ENCODE data around the gene UBAP2.
A peak's percentile ranks its signal among the peaks of the same experiment; 100 is the strongest.

Gene UBAP2, protein sequence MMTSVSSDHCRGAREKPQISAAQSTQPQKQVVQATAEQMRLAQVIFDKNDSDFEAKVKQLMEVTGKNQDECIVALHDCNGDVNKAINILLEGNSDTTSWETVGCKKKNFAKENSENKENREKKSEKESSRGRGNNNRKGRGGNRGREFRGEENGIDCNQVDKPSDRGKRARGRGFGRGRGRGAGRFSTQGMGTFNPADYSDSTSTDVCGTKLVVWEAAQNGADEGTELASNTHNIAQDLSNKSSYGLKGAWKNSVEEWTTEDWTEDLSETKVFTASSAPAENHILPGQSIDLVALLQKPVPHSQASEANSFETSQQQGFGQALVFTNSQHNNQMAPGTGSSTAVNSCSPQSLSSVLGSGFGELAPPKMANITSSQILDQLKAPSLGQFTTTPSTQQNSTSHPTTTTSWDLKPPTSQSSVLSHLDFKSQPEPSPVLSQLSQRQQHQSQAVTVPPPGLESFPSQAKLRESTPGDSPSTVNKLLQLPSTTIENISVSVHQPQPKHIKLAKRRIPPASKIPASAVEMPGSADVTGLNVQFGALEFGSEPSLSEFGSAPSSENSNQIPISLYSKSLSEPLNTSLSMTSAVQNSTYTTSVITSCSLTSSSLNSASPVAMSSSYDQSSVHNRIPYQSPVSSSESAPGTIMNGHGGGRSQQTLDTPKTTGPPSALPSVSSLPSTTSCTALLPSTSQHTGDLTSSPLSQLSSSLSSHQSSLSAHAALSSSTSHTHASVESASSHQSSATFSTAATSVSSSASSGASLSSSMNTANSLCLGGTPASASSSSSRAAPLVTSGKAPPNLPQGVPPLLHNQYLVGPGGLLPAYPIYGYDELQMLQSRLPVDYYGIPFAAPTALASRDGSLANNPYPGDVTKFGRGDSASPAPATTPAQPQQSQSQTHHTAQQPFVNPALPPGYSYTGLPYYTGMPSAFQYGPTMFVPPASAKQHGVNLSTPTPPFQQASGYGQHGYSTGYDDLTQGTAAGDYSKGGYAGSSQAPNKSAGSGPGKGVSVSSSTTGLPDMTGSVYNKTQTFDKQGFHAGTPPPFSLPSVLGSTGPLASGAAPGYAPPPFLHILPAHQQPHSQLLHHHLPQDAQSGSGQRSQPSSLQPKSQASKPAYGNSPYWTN

DNA sequence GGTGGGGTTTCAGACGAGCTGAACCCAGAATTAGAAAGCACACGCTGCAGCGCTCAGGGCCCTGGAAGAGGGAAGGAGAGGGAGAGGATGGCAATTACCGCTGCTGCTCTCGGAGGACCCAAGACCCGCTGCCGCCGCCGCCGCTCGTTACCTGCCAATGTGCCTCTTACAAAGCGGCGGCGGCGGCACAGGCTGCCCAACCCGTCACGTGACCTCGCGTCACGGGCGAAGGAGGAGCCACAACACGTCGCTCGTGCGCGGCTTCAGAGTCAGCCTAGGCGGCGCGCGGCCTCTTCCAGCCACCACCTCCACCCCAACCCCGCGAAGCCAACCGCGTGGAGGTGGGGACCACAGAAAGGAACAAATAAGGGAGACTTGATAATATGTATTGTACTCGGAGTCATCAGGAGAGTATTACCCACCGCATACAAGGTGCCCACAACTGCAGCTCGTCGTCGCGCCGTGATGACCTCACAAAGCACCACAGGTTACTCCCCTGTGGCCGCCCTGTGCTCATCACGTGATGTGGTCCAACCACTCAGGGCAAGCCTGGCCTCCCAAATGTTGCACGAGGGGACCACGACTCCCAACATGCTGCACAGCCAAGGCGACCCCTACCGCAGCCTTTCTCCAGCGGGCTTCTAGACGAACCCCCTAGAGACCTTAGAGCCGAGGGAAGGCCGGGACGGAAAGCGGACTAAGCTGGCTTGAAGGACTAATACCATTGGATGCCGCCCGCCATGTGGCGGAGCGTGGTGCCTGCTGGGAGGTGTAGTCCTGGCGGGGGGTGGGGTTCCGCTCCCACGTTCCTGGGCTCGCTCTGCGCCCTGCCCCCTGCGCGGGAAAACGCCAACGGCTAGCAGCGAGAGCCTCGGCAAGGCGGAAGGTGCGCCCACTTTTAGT is at the start of gene UBAP2:
TSS of gene UBAP2 (minus strand) at position 161 of the 903 bp plus-strand sequence. CDS start 31,739 bp downstream, outside the sequence.
- TF ChIP-seq JUND (IDR thresholded peaks at IDR 0.05; ENCODE audit: low read depth): no peak
- peak; percentile 83 to 96 for DNase-seq (ENCODE audit: low read depth in 1 of 2, low spot score in 1 of 2)
- in situ Hi-C loops (cut with HindIII; ENCODE audit: low pct_unique_long_range_greater_than_20kb, low sequenced_read_pairs): no loop called here

DNA sequence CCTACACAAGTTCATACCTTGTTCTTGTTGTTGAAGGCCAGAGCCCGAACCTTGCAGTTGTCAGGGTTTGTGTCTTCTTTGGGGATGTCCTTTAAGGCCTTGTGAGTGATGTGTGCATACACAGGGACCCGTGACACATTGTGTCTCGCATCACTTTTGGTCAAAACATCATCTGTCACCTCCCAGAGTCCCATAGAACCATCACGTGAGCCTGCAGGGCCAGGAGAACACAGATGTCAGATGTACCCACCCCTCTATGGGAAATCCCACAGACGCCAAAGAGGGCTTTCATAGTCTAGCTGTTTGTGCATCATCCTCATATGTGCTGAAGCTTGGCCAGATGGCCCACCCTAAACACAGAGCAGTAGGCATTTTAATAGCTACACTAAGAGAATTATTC is 49.6 kb upstream of the UBAP2 start:
- no peak for DNase-seq (ENCODE audit: low read depth in 1 of 2, low spot score in 1 of 2)
- in situ Hi-C loops (cut with HindIII; ENCODE audit: low pct_unique_long_range_greater_than_20kb, low sequenced_read_pairs): no loop called here
- no peak for TF ChIP-seq JUND (IDR thresholded peaks at IDR 0.05; ENCODE audit: low read depth)

DNA sequence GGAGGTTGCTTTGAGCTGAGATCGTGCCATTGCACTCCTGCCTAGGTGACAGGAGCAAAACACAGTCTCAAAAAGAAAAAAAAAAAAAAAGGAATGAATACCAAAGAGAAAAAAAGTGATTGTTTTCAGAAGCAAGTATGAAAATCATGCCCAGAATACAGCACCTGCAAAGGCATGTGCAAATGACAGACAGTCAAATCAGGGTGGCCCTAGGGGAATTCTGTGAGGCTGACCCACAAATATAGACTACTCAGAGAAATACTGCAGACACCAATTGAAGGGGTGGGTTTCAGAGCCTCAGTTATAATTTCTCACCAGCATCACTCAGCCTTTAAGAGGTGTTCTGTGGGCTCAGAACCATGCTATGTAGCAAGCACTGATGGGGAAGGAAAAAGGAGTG is 49.2 kb upstream of the UBAP2 start:
- no peak for TF ChIP-seq JUND (IDR thresholded peaks at IDR 0.05; ENCODE audit: low read depth)
- no peak for DNase-seq (ENCODE audit: low read depth in 1 of 2, low spot score in 1 of 2)
- in situ Hi-C loops (cut with HindIII; ENCODE audit: low pct_unique_long_range_greater_than_20kb, low sequenced_read_pairs): no loop called here

DNA sequence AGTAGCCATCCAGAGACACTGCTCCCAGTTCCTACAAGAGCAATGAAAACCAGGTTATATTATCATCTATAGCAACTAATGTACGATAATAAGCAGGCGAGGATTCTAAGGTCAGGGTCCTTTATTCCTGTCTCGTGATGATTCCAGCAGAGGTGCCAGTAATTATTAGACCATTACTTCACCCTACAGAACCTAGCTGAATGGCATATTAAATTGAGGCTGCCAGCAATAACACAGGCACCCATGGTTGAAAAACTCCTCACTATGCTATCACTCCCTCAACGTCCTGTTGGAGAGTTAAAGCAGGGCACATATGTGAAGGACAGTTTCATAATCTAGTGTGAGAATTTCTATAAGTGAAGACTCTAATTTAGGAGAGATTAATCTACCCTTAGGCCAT is 48.1 kb upstream of the UBAP2 start:
- no peak for TF ChIP-seq JUND (IDR thresholded peaks at IDR 0.05; ENCODE audit: low read depth)
- DNase-seq (ENCODE audit: low read depth in 1 of 2, low spot score in 1 of 2): no peak
- in situ Hi-C loops (cut with HindIII; ENCODE audit: low pct_unique_long_range_greater_than_20kb, low sequenced_read_pairs): no loop called here

DNA sequence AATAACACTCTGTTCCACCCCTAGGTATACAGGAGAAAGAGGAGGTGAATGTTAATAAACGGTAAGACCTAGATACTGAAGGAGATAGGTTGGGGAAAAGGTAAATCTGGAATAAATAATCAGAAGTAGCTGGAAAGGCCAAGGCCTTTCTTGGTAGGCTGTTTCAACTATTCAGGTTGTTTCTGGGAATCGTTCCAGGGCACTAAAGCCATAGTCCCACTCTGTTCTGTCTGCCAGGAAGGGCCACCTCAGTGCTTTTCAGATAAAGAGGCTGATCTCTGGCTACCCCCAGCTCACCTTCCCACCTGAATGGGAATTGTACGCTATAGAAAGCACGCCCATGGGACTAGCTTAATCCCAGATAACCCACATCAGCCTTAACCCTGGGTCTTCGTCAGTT is 44.9 kb upstream of the UBAP2 start:
- TF ChIP-seq JUND (IDR thresholded peaks at IDR 0.05; ENCODE audit: low read depth): no peak
- in situ Hi-C loops (cut with HindIII; ENCODE audit: low pct_unique_long_range_greater_than_20kb, low sequenced_read_pairs): no loop called here
- DNase-seq (ENCODE audit: low read depth in 1 of 2, low spot score in 1 of 2): no peak

DNA sequence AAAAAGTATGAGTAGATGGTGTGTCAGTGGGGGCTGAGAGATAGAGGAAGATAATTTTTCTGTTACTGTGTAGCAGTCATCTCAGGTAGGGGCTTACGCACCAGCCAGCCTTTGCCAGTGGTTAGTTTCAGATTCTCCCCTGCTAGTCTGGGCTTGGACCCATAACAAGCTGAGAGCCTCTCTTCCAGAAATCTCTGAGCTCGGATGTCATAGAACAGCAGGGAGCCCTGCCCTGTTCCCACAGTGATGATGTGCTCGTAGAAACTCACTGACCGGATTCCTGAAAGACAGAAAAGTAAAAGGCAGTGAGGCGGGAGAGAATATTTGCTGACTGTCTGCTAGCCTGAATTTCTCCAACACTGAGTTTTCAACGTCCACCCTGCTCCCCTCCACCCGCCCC is 40.6 kb upstream of the UBAP2 start:
- no peak for TF ChIP-seq JUND (IDR thresholded peaks at IDR 0.05; ENCODE audit: low read depth)
- no peak for DNase-seq (ENCODE audit: low read depth in 1 of 2, low spot score in 1 of 2)
- in situ Hi-C loops (cut with HindIII; ENCODE audit: low pct_unique_long_range_greater_than_20kb, low sequenced_read_pairs): no loop called here

DNA sequence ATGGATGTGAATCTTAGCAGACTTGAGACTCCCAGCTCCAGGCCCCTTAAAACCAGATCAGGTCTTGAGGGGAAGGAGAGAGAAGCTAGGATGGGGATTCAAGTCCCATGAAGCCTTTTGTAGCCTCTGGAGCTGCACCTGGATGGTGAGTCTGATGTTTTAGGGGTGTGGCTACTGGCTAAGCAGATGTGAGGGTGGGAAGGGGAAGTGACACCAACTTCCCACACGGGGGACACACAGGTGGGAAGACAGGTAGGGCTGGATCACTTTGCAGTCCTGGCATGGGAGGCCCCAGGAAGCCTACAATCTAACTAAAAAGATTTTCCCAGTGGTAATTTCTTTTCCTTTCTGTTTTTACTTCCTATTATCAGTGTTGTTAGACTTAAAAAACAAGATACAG is 38.7 kb upstream of the UBAP2 start:
- TF ChIP-seq JUND (IDR thresholded peaks at IDR 0.05; ENCODE audit: low read depth): no peak
- no peak for DNase-seq (ENCODE audit: low read depth in 1 of 2, low spot score in 1 of 2)
- in situ Hi-C loops (cut with HindIII; ENCODE audit: low pct_unique_long_range_greater_than_20kb, low sequenced_read_pairs): no loop called here

DNA sequence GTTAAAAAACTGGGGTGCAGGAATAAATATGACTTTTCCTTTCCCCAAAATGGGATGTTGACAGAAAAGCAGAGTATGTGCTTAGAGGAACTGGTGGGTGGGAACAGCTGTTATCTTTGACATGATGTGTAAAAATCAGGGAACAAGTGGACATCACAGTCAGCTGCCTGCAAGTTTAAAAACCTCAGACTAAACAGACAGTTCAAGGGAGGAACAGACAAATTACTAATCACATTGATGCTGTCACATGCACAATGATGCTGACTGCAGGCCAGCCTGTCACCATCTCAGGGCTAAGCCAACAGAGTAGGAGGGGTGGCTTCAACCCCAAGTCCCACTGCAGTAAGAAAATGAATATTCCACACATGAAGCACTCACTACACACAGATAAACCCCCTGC is 38.2 kb upstream of the UBAP2 start:
- in situ Hi-C loops (cut with HindIII; ENCODE audit: low pct_unique_long_range_greater_than_20kb, low sequenced_read_pairs): no loop called here
- DNase-seq (ENCODE audit: low read depth in 1 of 2, low spot score in 1 of 2): no peak

DNA sequence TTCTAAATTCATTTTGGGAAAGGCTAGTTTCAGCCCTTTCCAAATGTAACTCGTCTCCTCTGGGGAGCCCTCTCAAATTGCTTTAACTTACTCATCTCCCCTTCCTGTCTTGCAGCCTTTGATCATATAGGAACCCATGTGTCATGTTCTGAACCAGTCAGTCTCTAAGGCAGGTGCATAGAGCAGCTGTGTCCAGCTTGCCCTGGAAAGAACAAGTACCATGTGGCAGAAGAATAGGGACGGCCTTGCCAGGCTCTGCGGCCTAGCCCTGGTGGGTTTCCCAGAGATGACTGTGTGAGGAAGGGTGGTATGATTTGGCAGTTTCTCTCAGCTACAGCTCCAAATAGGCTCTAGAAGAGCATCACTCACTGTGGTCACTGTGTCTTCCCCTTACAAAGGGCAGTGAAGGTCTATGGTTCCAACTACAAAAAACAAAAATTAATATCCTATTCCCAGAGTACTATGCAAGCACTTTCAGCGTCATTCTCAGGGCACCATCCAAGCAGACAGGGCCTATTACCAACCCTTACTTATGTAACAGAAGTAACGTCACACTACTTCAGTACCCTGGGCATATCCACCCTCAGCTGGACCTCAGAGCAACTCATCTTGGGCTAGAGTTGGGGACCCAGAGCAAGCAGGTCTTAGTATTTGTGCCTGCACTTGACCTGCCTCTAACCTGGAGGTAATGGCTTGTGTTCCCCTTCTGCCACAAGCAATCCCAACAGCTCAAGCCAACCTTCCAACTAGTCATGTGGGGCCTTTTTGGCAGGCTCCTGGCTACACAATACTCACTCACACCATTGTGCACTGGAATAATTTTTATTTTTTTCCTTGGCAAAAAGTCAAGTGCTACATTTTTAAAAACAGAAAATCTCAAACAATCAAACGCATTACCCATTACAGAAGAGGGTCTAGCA is 37.2 kb upstream of the UBAP2 start:
- in situ Hi-C loops (cut with HindIII; ENCODE audit: low pct_unique_long_range_greater_than_20kb, low sequenced_read_pairs): no loop called here
- DNase-seq (ENCODE audit: low read depth in 1 of 2, low spot score in 1 of 2): no peak
- no peak for TF ChIP-seq JUND (IDR thresholded peaks at IDR 0.05; ENCODE audit: low read depth)

More for the DNA sequence above, 38.2 kb upstream of the UBAP2 start:
- no peak for TF ChIP-seq JUND (IDR thresholded peaks at IDR 0.05; ENCODE audit: low read depth)

DNA sequence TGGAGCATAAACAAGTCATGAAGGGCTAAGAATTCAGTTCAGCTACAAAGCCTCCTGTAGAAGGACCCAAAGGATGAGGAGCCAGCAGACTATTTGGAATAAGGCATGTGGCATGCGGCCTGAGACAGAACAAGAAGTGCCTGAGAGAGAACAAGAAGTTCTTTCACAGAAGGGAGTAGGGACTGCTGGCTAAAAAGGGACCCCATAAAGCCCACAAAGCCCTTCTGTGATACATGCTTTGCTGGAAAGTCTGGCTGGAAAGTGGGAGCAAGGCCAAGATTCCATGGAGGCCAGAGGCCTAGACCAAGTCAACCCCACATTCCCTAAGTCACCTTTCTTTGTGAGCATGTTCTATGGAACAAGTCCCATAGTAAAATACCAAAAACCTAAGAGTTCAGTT is 35.9 kb upstream of the UBAP2 start:
- no peak for DNase-seq (ENCODE audit: low read depth in 1 of 2, low spot score in 1 of 2)
- in situ Hi-C loops (cut with HindIII; ENCODE audit: low pct_unique_long_range_greater_than_20kb, low sequenced_read_pairs): no loop called here
- TF ChIP-seq JUND (IDR thresholded peaks at IDR 0.05; ENCODE audit: low read depth): no peak

DNA sequence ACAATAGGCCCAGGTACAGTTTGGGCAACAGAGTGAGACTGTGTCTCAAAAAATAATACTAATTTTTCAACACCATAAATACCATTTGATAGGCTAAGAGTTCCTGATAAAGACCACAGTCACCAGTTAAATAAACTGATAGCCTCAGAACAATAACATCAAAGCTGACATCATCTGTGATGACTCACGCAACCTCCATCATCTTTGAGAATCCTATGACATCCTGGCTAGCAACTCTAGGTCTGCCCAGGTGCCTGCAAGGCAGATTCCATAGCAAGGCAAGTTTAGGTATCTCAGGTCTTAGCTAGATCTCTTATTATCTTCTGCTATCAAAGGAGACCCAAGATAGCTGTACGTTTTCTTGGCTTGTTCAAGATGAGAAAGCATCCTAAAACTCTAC is 30.5 kb upstream of the UBAP2 start:
- no peak for DNase-seq (ENCODE audit: low read depth in 1 of 2, low spot score in 1 of 2)
- in situ Hi-C loops (cut with HindIII; ENCODE audit: low pct_unique_long_range_greater_than_20kb, low sequenced_read_pairs): no loop called here
- no peak for TF ChIP-seq JUND (IDR thresholded peaks at IDR 0.05; ENCODE audit: low read depth)
